Middle frontal gyrus (tissue), 1 donor: ENCODE data around the gene RNF113A.
"Not testable (repeated sequence)": the region's sequence is repeated elsewhere in the genome, so short reads cannot be mapped to it uniquely, and the experiment has no call there.

Experiments used
- DNase-seq: peaks from one replicate; pipeline ENCODE4 v3.0.0-alpha.2; 2015; ENCODE audit warnings: low spot score; ENCODE audit errors: extremely low spot score

The RNF113A gene

GRCh38 chrX:119871599-119872395 lies at the start of gene RNF113A, which contains the start of gene NDUFA1:
RNF113A (minus strand) TSS chrX:119871733; CDS start chrX:119871613, 120 bp downstream.
NDUFA1 (plus strand) TSS chrX:119871832; CDS start chrX:119871912, 80 bp downstream.
- peak; percentile 54 for DNase-seq

- DNase-seq: no peak
Measured at GRCh38 chrX:119919835-119920585, 48.5 kb upstream of the RNF113A start.

DNA sequence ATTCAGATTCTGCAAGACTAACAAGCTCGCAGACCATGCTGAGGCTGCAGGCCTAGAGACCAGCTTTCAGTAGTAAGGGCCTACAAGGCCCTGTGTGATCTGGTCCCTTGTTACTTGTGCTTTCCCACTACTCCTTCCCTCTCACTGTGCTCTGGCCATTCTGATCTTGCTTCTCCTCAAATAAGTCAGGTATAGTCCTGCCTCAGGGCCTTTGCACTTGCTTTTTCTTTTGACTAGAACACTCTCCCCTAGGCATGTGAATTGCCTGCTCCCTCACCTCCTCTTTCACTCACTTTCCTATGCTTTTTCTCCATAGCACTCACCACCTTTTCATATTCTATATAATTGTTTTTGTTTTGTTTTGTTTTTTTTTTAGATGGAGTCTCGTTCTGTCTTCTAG lies 46.3 kb upstream of the RNF113A start:
- DNase-seq: no peak

DNA sequence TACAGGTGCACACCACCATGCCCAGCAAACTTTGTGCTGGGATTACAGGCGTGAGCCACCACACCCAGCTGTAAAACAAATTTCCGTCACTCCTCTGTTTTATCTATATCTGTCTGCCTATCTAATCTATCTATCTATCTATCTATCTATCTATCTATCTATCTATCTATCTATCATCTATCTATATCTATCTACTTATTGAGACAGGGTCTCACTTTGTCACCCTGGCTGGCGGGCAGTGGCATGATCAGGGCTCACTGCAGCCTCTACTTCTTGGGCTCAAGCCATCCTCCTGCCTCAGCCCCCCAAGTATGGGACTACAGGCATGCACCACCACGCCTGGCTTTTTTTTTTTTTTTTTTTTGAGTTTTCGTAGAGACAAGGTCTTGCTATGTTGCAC lies 44.8 kb upstream of the RNF113A start:
- DNase-seq: no peak

DNA sequence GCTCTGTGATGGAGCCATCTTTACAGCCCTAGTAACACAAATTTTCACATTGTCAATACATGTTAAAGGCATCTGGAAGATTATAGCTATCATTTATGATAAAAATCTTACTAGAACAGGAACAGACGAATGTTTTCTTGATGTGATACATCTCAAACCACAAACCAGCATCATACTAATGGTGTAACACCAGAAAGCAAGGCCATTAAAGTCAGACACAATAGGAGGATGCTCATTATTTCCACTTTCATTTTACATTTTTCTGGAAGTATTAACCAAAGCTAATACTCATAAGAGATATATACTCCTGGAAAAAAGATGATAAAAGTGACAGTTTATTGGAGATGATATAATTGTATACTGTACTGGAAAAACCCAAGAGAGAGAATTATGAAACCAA lies 29.4 kb upstream of the RNF113A start:
- DNase-seq: no peak

- DNase-seq: no peak
Measured at GRCh38 chrX:119899125-119899524, 27.6 kb upstream of the RNF113A start.

GRCh38 chrX:119895843-119896326 lies 24.4 kb upstream of the RNF113A start, which contains the start of gene AKAP14:
AKAP14 (plus strand) TSS chrX:119895893; CDS start chrX:119903224, 7,331 bp downstream.
- DNase-seq: no peak

DNA sequence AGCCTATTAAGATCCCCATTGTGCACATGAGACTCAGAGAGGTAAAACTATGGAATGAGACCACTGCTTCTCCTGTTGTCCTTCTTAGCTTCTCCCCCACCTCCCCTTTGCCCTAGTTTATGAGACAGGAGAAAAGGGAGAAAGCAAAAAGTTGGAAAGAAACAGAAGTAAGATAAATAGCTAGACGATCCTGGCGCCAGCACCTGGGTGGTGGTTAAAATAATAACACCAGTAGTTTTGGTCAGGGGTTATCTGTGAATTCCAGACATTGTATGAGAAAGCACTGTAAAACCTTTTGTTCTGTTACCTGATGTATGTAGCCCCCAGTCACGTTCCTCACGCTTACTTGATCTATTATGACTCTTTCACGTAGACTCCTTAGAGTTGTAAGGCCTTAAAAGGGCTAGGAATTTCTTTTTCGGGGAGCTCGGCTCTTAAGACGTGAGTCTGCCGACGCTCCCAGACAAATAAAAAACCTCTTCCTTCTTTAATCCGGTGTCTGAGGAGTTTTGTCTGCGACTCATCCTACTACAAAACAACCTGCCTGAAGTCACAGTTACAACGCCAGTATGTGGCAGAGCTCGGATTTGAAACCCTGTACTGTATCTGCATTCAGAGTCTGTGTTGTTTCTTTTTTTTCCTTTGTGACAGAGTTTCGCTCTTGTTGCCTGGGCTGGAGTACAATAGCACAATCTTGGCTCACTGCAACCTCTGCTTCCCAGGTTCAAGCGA lies 20.6 kb upstream of the RNF113A start:
- not testable (repeated sequence) for DNase-seq

DNA sequence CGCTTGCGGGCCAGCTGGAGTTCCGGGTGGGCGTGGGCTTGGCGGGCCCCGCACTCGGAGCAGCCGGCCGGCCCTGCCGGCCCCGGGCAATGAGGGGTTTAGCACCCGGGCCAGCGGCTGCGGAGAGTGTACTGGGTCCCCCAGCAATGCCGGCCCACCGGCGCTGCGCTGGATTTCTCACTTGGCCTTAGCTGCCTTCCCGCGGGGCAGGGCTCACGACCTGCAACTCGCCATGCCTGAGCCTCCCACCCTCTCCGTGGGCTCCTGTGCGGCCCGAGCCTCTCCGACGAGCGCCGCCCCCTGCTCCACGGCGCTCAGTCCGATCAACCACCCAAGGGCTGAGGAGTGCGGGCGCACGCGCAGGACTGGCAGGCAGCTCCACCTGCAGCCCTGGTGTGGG lies 19.1 kb upstream of the RNF113A start:
- DNase-seq: not testable (repeated sequence)

- no peak for DNase-seq
Measured at GRCh38 chrX:119887721-119888425, 16.3 kb upstream of the RNF113A start.

DNA sequence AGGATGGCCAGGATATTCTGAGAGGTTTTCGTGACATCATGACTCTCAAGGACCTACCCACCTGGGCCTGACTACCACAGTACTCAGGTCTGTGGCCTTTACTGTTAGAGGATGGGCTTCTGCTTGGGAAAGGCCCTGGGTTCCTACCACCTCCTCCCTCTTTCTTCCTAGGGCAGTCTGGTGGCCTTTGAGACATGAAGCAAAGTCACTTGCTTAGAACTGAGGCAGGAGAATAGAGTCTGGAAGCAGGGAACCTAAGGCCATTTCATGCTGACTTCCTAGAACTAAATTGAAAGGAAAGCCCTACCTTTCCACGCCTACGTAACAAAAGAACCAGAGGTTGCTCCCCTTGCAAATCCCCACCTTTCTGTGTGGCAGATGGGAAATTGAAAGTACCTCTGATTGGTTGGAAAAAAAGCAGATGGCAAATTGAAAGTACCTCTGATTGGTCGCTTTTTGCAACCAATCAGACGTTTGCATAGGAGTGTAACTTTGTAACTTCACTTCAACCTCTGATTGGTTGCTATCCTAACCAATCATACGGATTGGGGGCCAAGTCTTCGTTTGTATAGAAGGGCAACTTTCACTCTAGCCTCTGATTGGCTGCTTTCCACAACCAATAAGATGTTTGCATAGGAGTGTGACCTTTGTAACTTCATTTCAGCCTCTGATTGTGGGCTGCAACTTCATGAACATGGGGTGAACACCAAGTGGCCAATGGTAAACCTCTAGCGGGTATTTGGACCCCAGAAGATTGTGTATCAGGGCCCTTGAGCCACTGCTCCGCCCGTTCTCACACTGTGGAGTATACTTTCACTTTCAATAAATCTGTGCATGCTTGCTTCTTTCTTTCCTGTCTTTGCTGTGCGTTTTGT lies 14.3 kb upstream of the RNF113A start:
- no peak for DNase-seq

GRCh38 chrX:119880552-119881437 lies 9.3 kb upstream of the RNF113A start:
- no peak for DNase-seq

GRCh38 chrX:119880076-119880475 lies 8.5 kb upstream of the RNF113A start:
- DNase-seq: no peak

DNA sequence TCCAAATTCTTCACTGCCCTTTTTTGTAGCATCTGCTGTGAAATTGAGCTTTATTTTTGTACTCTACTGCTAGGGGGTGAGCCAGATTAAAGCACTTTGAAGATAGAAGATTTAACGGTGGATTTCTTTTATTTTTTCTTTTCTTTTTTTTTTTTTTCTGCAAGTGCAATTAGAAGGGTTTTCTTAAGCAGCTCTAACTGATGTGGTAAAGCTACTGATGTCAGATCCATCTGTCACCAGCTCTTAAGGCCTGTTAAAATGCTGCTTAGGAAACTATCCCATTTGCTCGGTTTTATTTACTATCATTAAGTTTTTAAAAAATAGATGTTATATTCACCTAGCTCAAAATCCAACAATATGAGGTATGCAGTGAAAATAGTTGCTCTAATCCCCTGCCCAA lies 7.2 kb upstream of the RNF113A start:
- DNase-seq: no peak

DNA sequence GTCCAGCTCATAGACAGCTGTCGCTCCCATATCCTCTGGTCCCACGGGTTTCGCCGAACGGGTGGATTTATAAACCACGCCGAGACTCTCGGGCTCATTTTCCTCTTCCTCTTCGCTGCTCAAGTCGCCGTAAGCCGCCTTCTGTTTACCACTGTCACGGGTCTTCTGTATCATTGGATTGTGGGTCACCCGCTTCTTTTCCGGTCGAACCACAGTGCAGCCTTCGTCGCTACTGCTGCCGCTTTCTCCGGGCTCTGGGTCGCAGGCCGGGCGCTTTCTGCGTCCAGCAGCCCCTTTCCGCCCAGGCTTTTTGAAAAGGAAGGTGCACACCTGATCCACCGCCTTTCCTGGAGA lies 311 bp downstream of the RNF113A start:
- DNase-seq: no peak

DNA sequence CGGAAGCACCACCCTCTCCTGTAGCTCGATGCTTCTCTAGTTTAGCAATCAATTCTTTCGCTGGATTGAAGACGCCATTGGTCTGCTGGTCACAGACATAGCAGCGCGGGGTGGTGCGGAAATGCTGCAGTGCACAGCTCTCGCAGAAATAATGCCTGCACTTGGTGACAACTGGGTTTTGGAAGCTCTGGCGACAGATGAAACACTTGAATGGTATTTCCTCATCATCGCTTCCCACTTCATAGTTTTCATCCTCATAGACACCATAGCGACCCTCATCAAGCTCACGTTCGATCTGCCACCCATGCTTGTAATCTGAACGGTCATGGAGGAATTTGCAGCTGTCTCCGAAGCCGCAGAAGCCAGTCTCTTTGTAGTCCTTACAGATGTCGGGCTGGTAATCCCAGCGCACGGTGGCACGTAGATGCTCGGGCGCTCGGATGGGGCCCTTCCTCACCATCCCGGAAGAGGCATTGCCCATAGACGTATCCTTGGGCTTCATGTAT lies 854 bp downstream of the RNF113A start:
- DNase-seq: no peak

GRCh38 chrX:119853444-119853843 lies 18.1 kb downstream of the RNF113A start:
- DNase-seq: no peak

- DNase-seq: peak; percentile 86
Measured at GRCh38 chrX:119852382-119853353, 18.9 kb downstream of the RNF113A start, which contains the start of gene UPF3B. UPF3B (minus strand) TSS chrX:119852963; CDS start chrX:119852928, 35 bp downstream.
